ENCODE measurements around the gene HADHA.

The HADHA gene

GRCh38 chr2:26162963-26163362 is 81.5 kb downstream of the HADHA start:
- no peak overlapping the region for H3K4me2 ChIP-seq (ENCODE audit: insufficient read depth, low read length, poor library complexity, severe bottlenecking)
- H3K4me3 ChIP-seq (ENCODE audit: low read length in 2 of 2), result no peak overlapping the region
- H3K36me3 ChIP-seq (replicated peaks in 1 of 2; ENCODE audit: control insufficient read depth in 2 of 2, insufficient read depth in 2 of 2, low read length in 2 of 2), result no peaks in the 10 kb centered on the region
- no peak overlapping the region for H4K8ac ChIP-seq (ENCODE audit: low read depth, low read length)
- H2BK12ac ChIP-seq (ENCODE audit: low read length), result no peak overlapping the region
- H3K18ac ChIP-seq (ENCODE audit: low read length), result no peak overlapping the region
- H3K23ac ChIP-seq (ENCODE audit: low read depth, low read length, poor library complexity), result no peak overlapping the region
- H2BK15ac ChIP-seq (ENCODE audit: low read length), result no peak overlapping the region
- no peak overlapping the region for H2AK5ac ChIP-seq (ENCODE audit: low read depth, low read length)
- no peak overlapping the region for H3K4ac ChIP-seq (ENCODE audit: low read length)
- H3K27me3 ChIP-seq (ENCODE audit: control insufficient read depth in 3 of 3, insufficient read depth in 3 of 3, low read depth in 1 of 3, low read length in 3 of 3), result no peaks in the 10 kb centered on the region
- H2BK5ac ChIP-seq (ENCODE audit: low read length), result no peak overlapping the region
- H2BK120ac ChIP-seq (ENCODE audit: low read depth, low read length), result no peak overlapping the region
- H3K9ac ChIP-seq (ENCODE audit: low read depth, low read length, poor library complexity), result no peak overlapping the region
- WGBS, 2 donors (ENCODE audit: extremely low coverage in 2 of 2, insufficient read length in 2 of 2, insufficient replicate concordance in 1 of 2), result no CpG with 5 or more reads among the region's 10 CpGs
- no peak for DNase-seq (ENCODE audit: low spot score)
- no peaks in the 10 kb centered on the region for H3K4me1 ChIP-seq (ENCODE audit: control insufficient read depth in 2 of 2, insufficient read depth in 1 of 2, low read depth in 1 of 2, low read length in 2 of 2)
- no peaks in the 10 kb centered on the region for H3K9me3 ChIP-seq (replicated peaks in 1 of 2; ENCODE audit: control insufficient read depth in 2 of 2, insufficient read depth in 1 of 2, low read depth in 1 of 2, low read length in 2 of 2)
- H4K91ac ChIP-seq (ENCODE audit: low read depth, low read length, poor library complexity), result no peak overlapping the region
- no peak overlapping the region for H2AFZ ChIP-seq (ENCODE audit: low read length)
- H3K27ac ChIP-seq (replicated peaks; ENCODE audit: low read length), result no peak overlapping the region
- no peaks in the 10 kb centered on the region for H3K79me1 ChIP-seq (ENCODE audit: low read depth, low read length)
- no peak overlapping the region for H3K14ac ChIP-seq (ENCODE audit: low read length)

DNA sequence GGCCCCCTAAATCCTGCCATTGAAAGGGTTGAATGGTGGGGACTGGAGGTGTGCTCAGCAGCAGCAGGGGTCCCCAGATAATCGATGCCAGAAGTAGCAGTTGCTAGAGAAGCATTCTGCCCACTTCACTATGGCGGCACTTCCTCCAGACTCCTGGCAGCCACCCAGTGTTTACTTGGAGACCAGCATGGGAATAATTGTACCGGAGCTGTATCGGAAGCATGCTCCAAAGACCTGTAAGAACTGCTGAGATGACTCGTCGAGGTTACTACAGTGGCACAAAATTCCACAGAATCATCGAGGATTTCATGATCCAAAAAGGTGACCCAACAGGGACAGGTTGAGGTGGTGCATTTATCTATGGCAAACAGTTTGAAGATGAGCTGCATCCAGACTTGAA is 82.5 kb downstream of the HADHA start:
- Histone ChIP-seq H2BK5ac (ENCODE audit: low read length) (no peak overlapping the region), H2BK120ac (ENCODE audit: low read depth, low read length) (no peak overlapping the region), H3K27me3 (ENCODE audit: control insufficient read depth in 3 of 3, insufficient read depth in 3 of 3, low read depth in 1 of 3, low read length in 3 of 3) (no peaks in the 10 kb centered on the region), H2BK15ac (ENCODE audit: low read length) (peak overlapping the region; percentile 64), H3K4me2 (ENCODE audit: insufficient read depth, low read length, poor library complexity, severe bottlenecking) (no peak overlapping the region), H4K91ac (ENCODE audit: low read depth, low read length, poor library complexity) (no peak overlapping the region), H3K9ac (ENCODE audit: low read depth, low read length, poor library complexity) (no peak overlapping the region), H3K27ac (replicated peaks; ENCODE audit: low read length) (no peak overlapping the region), H3K4me3 (ENCODE audit: low read length in 2 of 2) (no peak overlapping the region), H3K23ac (ENCODE audit: low read depth, low read length, poor library complexity) (no peak overlapping the region), H3K18ac (ENCODE audit: low read length) (no peak overlapping the region), H3K9me3 (replicated peaks in 1 of 2; ENCODE audit: control insufficient read depth in 2 of 2, insufficient read depth in 1 of 2, low read depth in 1 of 2, low read length in 2 of 2) (no peaks in the 10 kb centered on the region), H3K36me3 (replicated peaks in 1 of 2; ENCODE audit: control insufficient read depth in 2 of 2, insufficient read depth in 2 of 2, low read length in 2 of 2) (no peaks in the 10 kb centered on the region), H3K79me1 (ENCODE audit: low read depth, low read length) (peaks cover 2% of the 10 kb centered on the region), H3K14ac (ENCODE audit: low read length) (no peak overlapping the region), H2BK12ac (ENCODE audit: low read length) (no peak overlapping the region), H3K4me1 (ENCODE audit: control insufficient read depth in 2 of 2, insufficient read depth in 1 of 2, low read depth in 1 of 2, low read length in 2 of 2) (no peaks in the 10 kb centered on the region), H2AFZ (ENCODE audit: low read length) (no peak overlapping the region), H3K4ac (ENCODE audit: low read length) (no peak overlapping the region), H4K8ac (ENCODE audit: low read depth, low read length) (no peak overlapping the region), H2AK5ac (ENCODE audit: low read depth, low read length) (no peak overlapping the region)
- DNase-seq (ENCODE audit: low spot score), result no peak
- no CpG with 5 or more reads among the region's 7 CpGs for WGBS, 2 donors (ENCODE audit: extremely low coverage in 2 of 2, insufficient read length in 2 of 2, insufficient replicate concordance in 1 of 2)

- Histone ChIP-seq H3K14ac (ENCODE audit: low read length) (no peak overlapping the region), H3K4ac (ENCODE audit: low read length) (no peak overlapping the region), H2BK12ac (ENCODE audit: low read length) (no peak overlapping the region), H3K27me3 (ENCODE audit: control insufficient read depth in 3 of 3, insufficient read depth in 3 of 3, low read depth in 1 of 3, low read length in 3 of 3) (no peaks in the 10 kb centered on the region), H3K23ac (ENCODE audit: low read depth, low read length, poor library complexity) (no peak overlapping the region), H2BK5ac (ENCODE audit: low read length) (no peak overlapping the region), H2BK15ac (ENCODE audit: low read length) (no peak overlapping the region), H3K27ac (replicated peaks; ENCODE audit: low read length) (no peak overlapping the region), H4K8ac (ENCODE audit: low read depth, low read length) (no peak overlapping the region), H2BK120ac (ENCODE audit: low read depth, low read length) (no peak overlapping the region), H3K4me1 (ENCODE audit: control insufficient read depth in 2 of 2, insufficient read depth in 1 of 2, low read depth in 1 of 2, low read length in 2 of 2) (no peaks in the 10 kb centered on the region), H2AK5ac (ENCODE audit: low read depth, low read length) (no peak overlapping the region), H3K4me3 (ENCODE audit: low read length in 2 of 2) (no peak overlapping the region), H3K9me3 (replicated peaks in 1 of 2; ENCODE audit: control insufficient read depth in 2 of 2, insufficient read depth in 1 of 2, low read depth in 1 of 2, low read length in 2 of 2) (no peaks in the 10 kb centered on the region), H3K36me3 (replicated peaks in 1 of 2; ENCODE audit: control insufficient read depth in 2 of 2, insufficient read depth in 2 of 2, low read length in 2 of 2) (no peaks in the 10 kb centered on the region), H3K4me2 (ENCODE audit: insufficient read depth, low read length, poor library complexity, severe bottlenecking) (no peak overlapping the region), H3K79me1 (ENCODE audit: low read depth, low read length) (peaks cover 2% of the 10 kb centered on the region), H4K91ac (ENCODE audit: low read depth, low read length, poor library complexity) (no peak overlapping the region), H3K9ac (ENCODE audit: low read depth, low read length, poor library complexity) (no peak overlapping the region), H2AFZ (ENCODE audit: low read length) (no peak overlapping the region), H3K18ac (ENCODE audit: low read length) (no peak overlapping the region)
- no CpG with 5 or more reads among the region's 5 CpGs for WGBS, 2 donors (ENCODE audit: extremely low coverage in 2 of 2, insufficient read length in 2 of 2, insufficient replicate concordance in 1 of 2)
- no peak for DNase-seq (ENCODE audit: low spot score)
These were observed 86.9 kb downstream of the HADHA start for GRCh38 chr2:26157580-26157979.

GRCh38 chr2:26150243-26150642 is 94.2 kb downstream of the HADHA start:
- Histone ChIP-seq H3K23ac (ENCODE audit: low read depth, low read length, poor library complexity) (no peak overlapping the region), H2AFZ (ENCODE audit: low read length) (peak overlapping the region; percentile 65), H3K4me1 (ENCODE audit: control insufficient read depth in 2 of 2, insufficient read depth in 1 of 2, low read depth in 1 of 2, low read length in 2 of 2) (no peaks in the 10 kb centered on the region), H3K27ac (replicated peaks; ENCODE audit: low read length) (no peak overlapping the region), H2AK5ac (ENCODE audit: low read depth, low read length) (no peak overlapping the region), H2BK120ac (ENCODE audit: low read depth, low read length) (no peak overlapping the region), H3K9me3 (replicated peaks in 1 of 2; ENCODE audit: control insufficient read depth in 2 of 2, insufficient read depth in 1 of 2, low read depth in 1 of 2, low read length in 2 of 2) (no peaks in the 10 kb centered on the region), H3K14ac (ENCODE audit: low read length) (no peak overlapping the region), H2BK5ac (ENCODE audit: low read length) (no peak overlapping the region), H3K36me3 (replicated peaks in 1 of 2; ENCODE audit: control insufficient read depth in 2 of 2, insufficient read depth in 2 of 2, low read length in 2 of 2) (no peaks in the 10 kb centered on the region), H3K4me2 (ENCODE audit: insufficient read depth, low read length, poor library complexity, severe bottlenecking) (no peak overlapping the region), H3K9ac (ENCODE audit: low read depth, low read length, poor library complexity) (no peak overlapping the region), H3K4ac (ENCODE audit: low read length) (no peak overlapping the region), H3K18ac (ENCODE audit: low read length) (no peak overlapping the region), H2BK15ac (ENCODE audit: low read length) (no peak overlapping the region), H4K8ac (ENCODE audit: low read depth, low read length) (no peak overlapping the region), H3K4me3 (ENCODE audit: low read length in 2 of 2) (peak overlapping the region in 1 of 2 donors; percentile 23), H2BK12ac (ENCODE audit: low read length) (no peak overlapping the region), H4K91ac (ENCODE audit: low read depth, low read length, poor library complexity) (no peak overlapping the region), H3K27me3 (ENCODE audit: control insufficient read depth in 3 of 3, insufficient read depth in 3 of 3, low read depth in 1 of 3, low read length in 3 of 3) (no peaks in the 10 kb centered on the region), H3K79me1 (ENCODE audit: low read depth, low read length) (no peaks in the 10 kb centered on the region)
- no peak for DNase-seq (ENCODE audit: low spot score)
- WGBS, 2 donors (ENCODE audit: extremely low coverage in 2 of 2, insufficient read length in 2 of 2, insufficient replicate concordance in 1 of 2), result no CpG with 5 or more reads among the region's 12 CpGs
